C4-2B (cell line): ENCODE measurements around the gene CNIH2.
"Not testable (repeated sequence)": the region's sequence is repeated elsewhere in the genome, so short reads cannot be mapped to it uniquely, and the experiment has no call there.

Experiments used
- H3K27ac ChIP-seq: fragments of 450-650 bp; 2 replicates; pipeline ENCODE4 v1.5.1; 2017
- CTCF ChIP-seq: fragments of 450-650 bp; conservative IDR thresholded peaks from 2 replicates; pipeline ENCODE4 v1.5.1; 2017; ENCODE audit warnings: mild to moderate bottlenecking
- ZFX ChIP-seq: fragments of 450-650 bp; IDR thresholded peaks from 2 replicates; pipeline ENCODE4 v1.6.1; 2017

The CNIH2 gene

GRCh38 chr11:66268952-66269905, 8.7 kb upstream of the CNIH2 start:
- TF ChIP-seq CTCF = no peak; the same call in 1 of the 2 replicates
- TF ChIP-seq ZFX = peak; percentile 56; the same call in 1 of the 2 replicates
- peak overlapping the region; percentile 89 for H3K27ac ChIP-seq

DNA sequence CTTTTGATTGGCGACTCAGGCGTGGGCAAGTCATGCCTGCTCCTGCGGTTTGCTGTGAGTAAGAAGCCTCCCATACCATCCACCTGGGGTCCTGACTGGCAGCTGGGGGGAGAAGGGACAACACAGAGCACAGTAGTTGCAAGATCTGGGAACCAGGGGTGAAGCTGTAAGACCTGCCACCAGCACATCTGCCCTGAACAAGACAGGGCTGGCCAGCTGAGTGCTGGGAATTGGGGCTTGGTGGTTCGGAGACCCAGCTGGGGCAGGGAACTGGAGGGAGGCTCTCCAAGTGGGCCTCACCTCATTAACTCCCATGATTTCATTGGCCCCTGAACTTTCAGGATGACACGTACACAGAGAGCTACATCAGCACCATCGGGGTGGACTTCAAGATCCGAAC, 6.2 kb upstream of the CNIH2 start:
- no peak overlapping the region for H3K27ac ChIP-seq
- TF ChIP-seq CTCF = no peak
- no peak for TF ChIP-seq ZFX

GRCh38 chr11:66272596-66272995, 5.4 kb upstream of the CNIH2 start:
- H3K27ac ChIP-seq = no peak overlapping the region
- TF ChIP-seq ZFX (no peak), CTCF (no peak)

GRCh38 chr11:66274219-66274618, 3.8 kb upstream of the CNIH2 start:
- H3K27ac ChIP-seq = no peak overlapping the region
- TF ChIP-seq ZFX (no peak), CTCF (no peak)

DNA sequence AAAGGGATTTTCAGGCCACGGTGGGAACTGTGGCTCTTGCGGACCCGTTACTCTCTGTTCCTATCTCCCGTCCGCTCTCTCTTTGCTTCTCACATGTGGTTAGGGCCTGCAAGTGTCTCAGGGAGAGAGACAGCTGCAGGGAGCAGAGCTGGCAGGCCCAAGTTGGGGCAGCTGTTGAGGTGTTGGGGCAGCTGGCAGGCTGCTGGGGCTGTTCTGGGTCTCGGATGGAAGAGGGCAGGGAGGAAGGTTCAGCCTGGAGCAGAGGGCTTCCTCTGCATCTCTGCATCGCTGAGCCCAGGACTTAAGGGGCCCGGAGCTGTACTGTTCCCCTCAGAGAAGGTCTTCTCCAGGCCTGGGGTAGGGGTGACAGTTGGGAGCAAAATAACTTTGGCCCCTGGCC, 2.6 kb upstream of the CNIH2 start:
- TF ChIP-seq CTCF (no peak), ZFX (no peak)
- no peak overlapping the region for H3K27ac ChIP-seq

DNA sequence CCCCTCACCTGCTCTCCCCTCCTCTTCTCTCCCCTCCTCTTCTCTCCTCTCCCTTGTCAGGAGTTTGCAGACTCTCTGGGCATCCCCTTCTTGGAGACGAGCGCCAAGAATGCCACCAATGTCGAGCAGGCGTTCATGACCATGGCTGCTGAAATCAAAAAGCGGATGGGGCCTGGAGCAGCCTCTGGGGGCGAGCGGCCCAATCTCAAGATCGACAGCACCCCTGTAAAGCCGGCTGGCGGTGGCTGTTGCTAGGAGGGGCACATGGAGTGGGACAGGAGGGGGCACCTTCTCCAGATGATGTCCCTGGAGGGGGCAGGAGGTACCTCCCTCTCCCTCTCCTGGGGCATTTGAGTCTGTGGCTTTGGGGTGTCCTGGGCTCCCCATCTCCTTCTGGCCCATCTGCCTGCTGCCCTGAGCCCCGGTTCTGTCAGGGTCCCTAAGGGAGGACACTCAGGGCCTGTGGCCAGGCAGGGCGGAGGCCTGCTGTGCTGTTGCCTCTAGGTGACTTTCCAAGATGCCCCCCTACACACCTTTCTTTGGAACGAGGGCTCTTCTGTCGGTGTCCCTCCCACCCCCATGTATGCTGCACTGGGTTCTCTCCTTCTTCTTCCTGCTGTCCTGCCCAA, 1.9 kb upstream of the CNIH2 start:
- TF ChIP-seq ZFX (no peak), CTCF (no peak)
- no peak overlapping the region for H3K27ac ChIP-seq

DNA sequence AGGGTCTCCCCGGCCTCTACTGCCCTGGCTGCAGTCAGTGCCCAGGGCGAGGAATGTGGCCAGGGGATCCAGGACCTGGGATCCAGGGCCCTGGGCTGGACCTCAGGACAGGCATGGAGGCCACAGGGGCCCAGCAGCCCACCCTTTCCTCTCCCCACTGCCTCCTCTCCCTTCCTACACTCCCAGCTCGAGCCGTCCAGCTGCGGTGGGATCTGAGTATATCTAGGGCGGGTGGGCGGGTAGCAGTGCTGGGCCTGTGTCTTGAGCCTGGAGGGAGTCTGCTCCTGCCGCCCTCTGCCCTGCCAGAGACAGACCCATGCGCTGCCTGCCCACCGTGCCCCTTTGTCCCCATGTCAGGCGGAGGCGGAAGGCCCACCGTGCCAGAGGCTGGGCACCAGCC, 1.4 kb upstream of the CNIH2 start:
- H3K27ac ChIP-seq = not testable (repeated sequence)

DNA sequence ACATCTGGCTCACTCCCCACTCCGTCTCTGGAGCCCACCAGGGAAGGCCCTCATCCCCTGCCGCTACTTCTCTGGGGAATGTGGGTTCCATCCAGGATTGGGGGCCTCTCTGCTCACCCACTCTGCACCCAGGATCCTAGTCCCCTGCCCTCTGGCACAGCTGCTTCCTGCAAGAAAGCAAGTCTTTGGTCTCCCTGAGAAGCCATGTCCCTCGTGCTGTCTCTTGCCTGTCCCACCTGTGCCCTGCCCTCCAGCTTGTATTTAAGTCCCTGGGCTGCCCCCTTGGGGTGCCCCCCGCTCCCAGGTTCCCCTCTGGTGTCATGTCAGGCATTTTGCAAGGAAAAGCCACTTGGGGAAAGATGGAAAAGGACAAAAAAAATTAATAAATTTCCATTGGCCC, 911 bp upstream of the CNIH2 start:
- 0 out of 2 replicates have a peak overlapping the region, but pooled peaks have one; percentile 21 for H3K27ac ChIP-seq
